Measurements from ENCODE around the gene ARHGAP30. TPM values are rescaled to one million over a fixed set of nuclear protein-coding genes. Genes with fewer than 3 reads are reported as not detected.
A peak's percentile ranks its signal among the peaks of the same experiment; 100 is the strongest.

Gene ARHGAP30
- total RNA-seq, 2 donors from 2014 or later, result 0.07 to 0.13 TPM

DNA sequence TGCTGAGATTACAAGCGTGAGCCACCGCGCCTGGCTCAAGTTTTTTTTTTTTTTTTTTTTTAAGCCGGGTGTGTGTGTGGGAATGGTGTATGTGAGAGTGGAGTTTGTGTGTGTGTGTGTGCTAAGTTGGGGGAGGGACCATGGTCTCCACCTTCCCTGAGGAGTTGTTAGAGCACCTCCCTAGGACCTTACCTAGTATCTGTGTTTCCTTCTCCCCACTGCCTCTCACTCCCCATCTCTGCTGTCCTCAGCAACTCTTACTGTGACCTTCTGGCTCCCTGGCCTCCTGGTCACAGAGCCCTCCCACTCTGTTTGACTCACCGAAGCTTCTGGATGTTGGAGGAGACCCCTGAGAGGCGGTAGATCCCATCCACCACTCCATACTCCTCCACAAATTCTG, 10.4 kb downstream of the ARHGAP30 start:
- TF ChIP-seq, protein P1, sequence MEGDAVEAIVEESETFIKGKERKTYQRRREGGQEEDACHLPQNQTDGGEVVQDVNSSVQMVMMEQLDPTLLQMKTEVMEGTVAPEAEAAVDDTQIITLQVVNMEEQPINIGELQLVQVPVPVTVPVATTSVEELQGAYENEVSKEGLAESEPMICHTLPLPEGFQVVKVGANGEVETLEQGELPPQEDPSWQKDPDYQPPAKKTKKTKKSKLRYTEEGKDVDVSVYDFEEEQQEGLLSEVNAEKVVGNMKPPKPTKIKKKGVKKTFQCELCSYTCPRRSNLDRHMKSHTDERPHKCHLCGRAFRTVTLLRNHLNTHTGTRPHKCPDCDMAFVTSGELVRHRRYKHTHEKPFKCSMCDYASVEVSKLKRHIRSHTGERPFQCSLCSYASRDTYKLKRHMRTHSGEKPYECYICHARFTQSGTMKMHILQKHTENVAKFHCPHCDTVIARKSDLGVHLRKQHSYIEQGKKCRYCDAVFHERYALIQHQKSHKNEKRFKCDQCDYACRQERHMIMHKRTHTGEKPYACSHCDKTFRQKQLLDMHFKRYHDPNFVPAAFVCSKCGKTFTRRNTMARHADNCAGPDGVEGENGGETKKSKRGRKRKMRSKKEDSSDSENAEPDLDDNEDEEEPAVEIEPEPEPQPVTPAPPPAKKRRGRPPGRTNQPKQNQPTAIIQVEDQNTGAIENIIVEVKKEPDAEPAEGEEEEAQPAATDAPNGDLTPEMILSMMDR (conservative IDR thresholded peaks at IDR 0.05), result no peak
- no peak overlapping the region for H3K4me3 Mint-ChIP-seq
- no peaks in the 10 kb centered on the region for H3K36me3 Mint-ChIP-seq (ENCODE audit: low read depth)
- H3K9ac ChIP-seq (ENCODE audit: extremely low read depth, low read length, poor library complexity, severe bottlenecking), result no peak overlapping the region
- peaks cover 8% of the 10 kb centered on the region for H3K4me1 Mint-ChIP-seq
- no peaks in the 10 kb centered on the region for H3K4me1 ChIP-seq (ENCODE audit: control insufficient read depth, insufficient read depth, low read length)
- H3K9me3 ChIP-seq (ENCODE audit: control insufficient read depth, low read length), result no peaks in the 10 kb centered on the region
- H3K27me3 ChIP-seq (ENCODE audit: control insufficient read depth, insufficient read depth, low read length, poor library complexity, severe bottlenecking), result no peaks in the 10 kb centered on the region
- WGBS, 2 experiments (ENCODE audit: insufficient coverage in 1 of 2, insufficient read length in 1 of 2), result 92% methylated on average over 6 of the region's 6 CpGs; no CpG with 5 or more reads in 1 of the 2 experiments
- H3K27me3 Mint-ChIP-seq (ENCODE audit: insufficient read depth), result no peaks in the 10 kb centered on the region
- no peak for DNase-seq
- no peak overlapping the region for H3K4me3 ChIP-seq (ENCODE audit: low read length)
- no peak overlapping the region for H3K27ac ChIP-seq (ENCODE audit: low read depth, low read length)
- H3K9me3 Mint-ChIP-seq, result no peaks in the 10 kb centered on the region
- H3K27ac Mint-ChIP-seq, result peak overlapping the region; percentile 4
- H3K36me3 ChIP-seq (ENCODE audit: control insufficient read depth, insufficient read depth, low read length), result no peaks in the 10 kb centered on the region

DNA sequence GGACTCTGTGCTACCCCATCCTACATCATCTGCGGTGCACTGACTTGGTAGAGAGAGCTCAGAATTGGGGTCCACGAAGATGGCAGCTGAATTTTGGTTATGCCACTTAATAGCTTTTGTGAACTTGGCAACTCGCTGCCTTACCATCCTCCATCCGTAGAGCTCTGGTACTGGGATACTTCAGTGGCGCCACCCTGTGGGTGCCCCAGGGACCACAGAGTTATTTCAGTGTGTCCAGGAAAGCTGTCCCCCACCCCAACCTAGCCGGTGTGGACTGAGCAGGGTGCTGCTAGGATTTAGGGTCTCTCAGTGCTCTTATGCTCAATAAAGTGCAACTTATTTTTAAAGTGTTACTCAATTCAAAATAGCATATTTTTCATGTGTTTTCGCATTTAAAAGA, 14.9 kb downstream of the ARHGAP30 start:
- no peaks in the 10 kb centered on the region for H3K9me3 ChIP-seq (ENCODE audit: control insufficient read depth, low read length)
- no peaks in the 10 kb centered on the region for H3K36me3 ChIP-seq (ENCODE audit: control insufficient read depth, insufficient read depth, low read length)
- no peaks in the 10 kb centered on the region for H3K27me3 Mint-ChIP-seq (ENCODE audit: insufficient read depth)
- WGBS, 2 experiments (ENCODE audit: insufficient coverage in 1 of 2, insufficient read length in 1 of 2), result 90 to 91% methylated on average over 5 to 7 of the region's 7 CpGs
- H3K4me3 Mint-ChIP-seq, result no peak overlapping the region
- no peaks in the 10 kb centered on the region for H3K9me3 Mint-ChIP-seq
- TF ChIP-seq, protein P1 (conservative IDR thresholded peaks at IDR 0.05), result peak; percentile 53
- DNase-seq, result no peak
- no peak overlapping the region for H3K27ac Mint-ChIP-seq
- no peaks in the 10 kb centered on the region for H3K36me3 Mint-ChIP-seq (ENCODE audit: low read depth)
- H3K9ac ChIP-seq (ENCODE audit: extremely low read depth, low read length, poor library complexity, severe bottlenecking), result no peak overlapping the region
- H3K4me1 Mint-ChIP-seq, result peaks cover 4% of the 10 kb centered on the region
- no peak overlapping the region for H3K27ac ChIP-seq (ENCODE audit: low read depth, low read length)
- H3K4me1 ChIP-seq (ENCODE audit: control insufficient read depth, insufficient read depth, low read length), result no peaks in the 10 kb centered on the region
- no peaks in the 10 kb centered on the region for H3K27me3 ChIP-seq (ENCODE audit: control insufficient read depth, insufficient read depth, low read length, poor library complexity, severe bottlenecking)
- H3K4me3 ChIP-seq (ENCODE audit: low read length), result no peak overlapping the region

DNA sequence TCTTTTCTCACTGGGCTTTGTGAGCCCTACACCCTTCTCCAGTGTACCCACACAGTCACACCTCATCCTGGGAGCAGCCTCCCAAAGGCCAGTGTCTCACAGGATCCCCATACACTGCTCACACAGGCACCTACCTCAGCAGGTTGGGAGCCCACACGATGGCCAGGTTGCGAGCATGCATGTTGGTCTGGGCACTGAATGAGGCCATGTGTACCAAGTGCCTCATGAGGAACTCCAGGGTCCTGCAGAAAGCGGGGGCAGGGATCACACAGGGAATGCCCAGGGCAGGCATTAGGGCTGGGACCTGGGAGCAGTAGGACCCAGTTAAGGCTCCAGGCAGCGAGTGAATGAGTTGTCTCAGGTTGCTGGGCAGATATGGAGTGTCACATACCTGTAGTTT, 15.5 kb downstream of the ARHGAP30 start:
- WGBS, 2 experiments (ENCODE audit: insufficient coverage in 1 of 2, insufficient read length in 1 of 2), result 89 to 97% methylated on average over 4 of the region's 4 CpGs
- Histone ChIP-seq H3K9me3 (ENCODE audit: control insufficient read depth, low read length) (no peaks in the 10 kb centered on the region), H3K4me1 (ENCODE audit: control insufficient read depth, insufficient read depth, low read length) (no peaks in the 10 kb centered on the region), H3K9ac (ENCODE audit: extremely low read depth, low read length, poor library complexity, severe bottlenecking) (no peak overlapping the region), H3K4me3 (ENCODE audit: low read length) (no peak overlapping the region), H3K27ac (ENCODE audit: low read depth, low read length) (no peak overlapping the region), H3K36me3 (ENCODE audit: control insufficient read depth, insufficient read depth, low read length) (no peaks in the 10 kb centered on the region), H3K27me3 (ENCODE audit: control insufficient read depth, insufficient read depth, low read length, poor library complexity, severe bottlenecking) (no peaks in the 10 kb centered on the region)
- Mint-ChIP-seq H3K27ac (no peak overlapping the region), H3K27me3 (ENCODE audit: insufficient read depth) (peaks cover under 1% of the 10 kb centered on the region), H3K9me3 (no peaks in the 10 kb centered on the region), H3K4me3 (no peak overlapping the region), H3K4me1 (peaks cover 4% of the 10 kb centered on the region), H3K36me3 (ENCODE audit: low read depth) (no peaks in the 10 kb centered on the region)
- no peak for DNase-seq
- TF ChIP-seq, protein P1 (conservative IDR thresholded peaks at IDR 0.05), result no peak
